Thyroid gland (tissue), 4 donors: ENCODE results near the gene ROPN1. TPM values are rescaled to one million over a fixed set of nuclear protein-coding genes. Genes with fewer than 3 reads are reported as not detected.
"Not testable (repeated sequence)": the region's sequence is repeated elsewhere in the genome, so short reads cannot be mapped to it uniquely, and the experiment has no call there.

ENCODE experiments used
- DNase-seq, 2 donors: peaks; one replicate each; pipeline ENCODE4 v3.0.0-alpha.2; 2019
- H3K27ac ChIP-seq, 3 donors: fragments of 200-600 bp; sonication (generic); 1 replicate in 2 of 3; 2 replicates in 1 of 3; pipeline ENCODE4 v1.5.1; 2016 to 2019; ENCODE audit warnings: mild to moderate bottlenecking in 1 of 3, moderate library complexity in 1 of 3
- H3K27me3 ChIP-seq: fragments of 200-600 bp; sonication (generic); one replicate; pipeline ENCODE4 v1.5.1; 2019
- H3K36me3 ChIP-seq, 2 donors: fragments of 200-600 bp; sonication (generic); one replicate each; pipeline ENCODE4 v1.5.1; 2016 to 2019
- H3K4me1 ChIP-seq, 2 donors: fragments of 200-600 bp; sonication (generic); one replicate each; pipeline ENCODE4 v1.5.1; 2017 to 2019
- H3K4me3 ChIP-seq, 3 donors: fragments of 200-600 bp; sonication (generic); replicated peaks in 1 of 3; 1 replicate in 2 of 3; 2 replicates in 1 of 3; pipeline ENCODE4 v1.5.1; 2016; ENCODE audit warnings: mild to moderate bottlenecking in 1 of 3
- H3K9me3 ChIP-seq: fragments of 200-600 bp; sonication (generic); one replicate; pipeline ENCODE4 v1.5.1; 2017
- CTCF ChIP-seq, 6 experiments: fragments of 200-600 bp in 3 of 6; fragments of 450-650 bp in 3 of 6; sonication (generic) in 3 of 6; IDR thresholded peaks; one replicate each; pipeline ENCODE4 v1.5.1; 2016 to 2019; ENCODE audit warnings: antibody characterized with exemption in 6 of 6, mild to moderate bottlenecking in 2 of 6, inconsistent platforms in 1 of 6, moderate library complexity in 1 of 6
- POLR2A ChIP-seq, 2 donors: fragments of 450-650 bp; IDR thresholded peaks; one replicate each; pipeline ENCODE4 v1.6.1; 2017; ENCODE audit warnings: antibody characterized with exemption in 2 of 2, mild to moderate bottlenecking in 2 of 2, moderate library complexity in 1 of 2
- WGBS, 2 donors: methylation state at CpG; one replicate each; pipeline ENCODE4 v1.1.5; 2017; 5-methylcytosine and 5-hydroxymethylcytosine counted together
- intact Hi-C: fragments of 100-400 bp; cut with DNase I; formaldehyde crosslinking; loops from one replicate; pipeline ENCODE4 v1.15.1; 2023
- total RNA-seq, 4 donors: library from RNA; depleted of rRNA; stranded (reverse); fragments of >200 nt; gene quantifications; one replicate each; pipeline ENCODE4 v1.2.3, GENCODE V29; 2016

ROPN1 gene
- total RNA-seq, 4 donors from 2014 or later = 0.54 TPM; not detected in 3

- no peaks in the 10 kb centered on the region for H3K27me3 ChIP-seq
- intact Hi-C loops = no loop called here
- H3K4me1 ChIP-seq = no peaks in the 10 kb centered on the region
- H3K27ac ChIP-seq = no peak overlapping the region
- no peaks in the 10 kb centered on the region for H3K9me3 ChIP-seq
- WGBS, 2 donors = 52 to 71% methylated on average over 4 of the region's 4 CpGs
- no peak for TF ChIP-seq POLR2A (IDR thresholded peaks at IDR 0.05)
- no peak for TF ChIP-seq CTCF (IDR thresholded peaks at IDR 0.05)
- no peaks in the 10 kb centered on the region for H3K36me3 ChIP-seq
- no peak for DNase-seq
- H3K4me3 ChIP-seq = no peak overlapping the region
Observed at GRCh38 chr3:124007186-124007585, 15.3 kb upstream of the ROPN1 start.

- WGBS, 2 donors = 64 to 76% methylated on average over 2 of the region's 2 CpGs
- H3K4me1 ChIP-seq, intact Hi-C loops, H3K9me3 ChIP-seq, DNase-seq, H3K27me3 ChIP-seq, H3K36me3 ChIP-seq, H3K27ac ChIP-seq, H3K4me3 ChIP-seq: not testable (repeated sequence)
Observed at GRCh38 chr3:124002405-124003079, 10.6 kb upstream of the ROPN1 start.

- H3K4me3 ChIP-seq, DNase-seq, H3K27ac ChIP-seq, H3K36me3 ChIP-seq, H3K4me1 ChIP-seq, H3K9me3 ChIP-seq, intact Hi-C loops, H3K27me3 ChIP-seq: not testable (repeated sequence)
- 47 to 49% methylated on average over 6 of the region's 6 CpGs for WGBS, 2 donors
Observed at GRCh38 chr3:124001366-124001765, 9.4 kb upstream of the ROPN1 start.

- H3K4me3 ChIP-seq = no peak overlapping the region
Observed at GRCh38 chr3:123997543-123997942, 5.6 kb upstream of the ROPN1 start.

GRCh38 chr3:123993818-123994217, 1.9 kb upstream of the ROPN1 start:
- TF ChIP-seq CTCF (IDR thresholded peaks at IDR 0.05) (no peak), POLR2A (IDR thresholded peaks at IDR 0.05) (no peak)
- 82 to 93% methylated on average over 1 of the region's 1 CpG for WGBS, 2 donors
- no peaks in the 10 kb centered on the region for H3K9me3 ChIP-seq
- intact Hi-C loops = no loop called here
- DNase-seq = no peak
- no peaks in the 10 kb centered on the region for H3K36me3 ChIP-seq
- H3K4me1 ChIP-seq = no peaks in the 10 kb centered on the region
- H3K27ac ChIP-seq = no peak overlapping the region
- no peaks in the 10 kb centered on the region for H3K27me3 ChIP-seq
- H3K4me3 ChIP-seq = no peak overlapping the region

More at GRCh38 chr3:123997543-123997942, 5.6 kb upstream of the ROPN1 start:
- intact Hi-C loops = no loop called here
- Histone ChIP-seq H3K27ac (no peak overlapping the region), H3K9me3 (no peaks in the 10 kb centered on the region), H3K27me3 (no peaks in the 10 kb centered on the region), H3K36me3 (no peaks in the 10 kb centered on the region), H3K4me1 (no peaks in the 10 kb centered on the region)
- no peak for DNase-seq
- TF ChIP-seq POLR2A (IDR thresholded peaks at IDR 0.05) (no peak), CTCF (IDR thresholded peaks at IDR 0.05) (no peak)
- WGBS, 2 donors = 81 to 87% methylated on average over 2 of the region's 2 CpGs

- Histone ChIP-seq H3K4me1 (no peaks in the 10 kb centered on the region), H3K4me3 (no peak overlapping the region), H3K27me3 (no peaks in the 10 kb centered on the region), H3K36me3 (no peaks in the 10 kb centered on the region), H3K9me3 (no peaks in the 10 kb centered on the region), H3K27ac (no peak overlapping the region)
- no peak for DNase-seq
- WGBS, 2 donors = 79 to 82% methylated on average over 3 of the region's 3 CpGs
- intact Hi-C loops = no loop called here
- TF ChIP-seq POLR2A (IDR thresholded peaks at IDR 0.05) = no peak
- no peak for TF ChIP-seq CTCF (IDR thresholded peaks at IDR 0.05)
Observed at GRCh38 chr3:123986427-123986826, 5.5 kb downstream of the ROPN1 start.
